Keratinocyte (primary cell): ENCODE measurements around the gene SMC1B.

Source experiments
- CTCF ChIP-seq, 3 experiments: IDR thresholded peaks in 1 of 3; conservative IDR thresholded peaks in 1 of 3; optimal IDR thresholded peaks in 1 of 3; 2 replicates in 2 of 3; 3 replicates in 1 of 3; pipeline versions ENCODE3 to v1.5.1; 2011; ENCODE audit warnings: low read length in 3 of 3, mild to moderate bottlenecking in 3 of 3, moderate library complexity in 2 of 3, control low read depth in 1 of 3, inconsistent platforms in 1 of 3; ENCODE audit not compliant: insufficient read depth in 2 of 3; ENCODE audit errors: extremely low read depth in 1 of 3
- EZH2 ChIP-seq: IDR thresholded peaks from one replicate; pipeline ENCODE4 v1.6.1; 2012; ENCODE audit warnings: inconsistent platforms, mild to moderate bottlenecking, low read length, moderate library complexity

- TF ChIP-seq CTCF (optimal IDR thresholded peaks at IDR 0.05 in 1 of 3, IDR thresholded peaks at IDR 0.05 in 1 of 3, conservative IDR thresholded peaks at IDR 0.05 in 1 of 3; ENCODE audit: extremely low read depth in 1 of 3, insufficient read depth in 2 of 3, low read length in 3 of 3) (no peak), EZH2 (no peak)
These were observed 40.4 kb upstream of the SMC1B start for GRCh38 chr22:45453764-45454163.
